HG02763 (cell line): ENCODE results near the gene CAPN12.
"Not testable (repeated sequence)": the region's sequence is repeated elsewhere in the genome, so short reads cannot be mapped to it uniquely, and the experiment has no call there.

Source experiments
- ATAC-seq: cut with Tn5 transposase; IDR thresholded peaks from one replicate; pipeline ENCODE4 v1.9.1; 2021; ENCODE audit warnings: mild to moderate bottlenecking, moderate library complexity; ENCODE audit not compliant: unreplicated experiment

CAPN12 gene

DNA sequence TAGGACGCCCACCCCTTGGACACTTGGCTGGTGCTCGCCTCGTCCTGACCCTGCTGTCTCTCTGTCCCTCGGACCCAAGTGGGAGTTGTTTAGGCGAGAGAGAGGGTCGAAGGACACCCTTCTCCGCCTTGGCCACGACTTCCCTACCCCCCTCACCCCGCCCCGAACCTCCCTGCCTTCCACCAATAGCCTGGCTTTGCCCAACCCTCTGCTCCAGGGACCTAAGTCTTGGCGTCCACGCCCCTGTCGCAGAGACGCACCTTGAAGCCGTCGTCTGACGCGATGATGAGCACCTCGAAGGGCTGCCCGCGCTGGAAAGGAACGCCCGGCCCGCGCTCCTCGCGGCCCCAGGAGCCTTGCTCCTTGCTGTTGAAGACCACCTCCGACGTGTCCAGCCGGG, 27.3 kb upstream of the CAPN12 start:
- not testable (repeated sequence) for ATAC-seq

DNA sequence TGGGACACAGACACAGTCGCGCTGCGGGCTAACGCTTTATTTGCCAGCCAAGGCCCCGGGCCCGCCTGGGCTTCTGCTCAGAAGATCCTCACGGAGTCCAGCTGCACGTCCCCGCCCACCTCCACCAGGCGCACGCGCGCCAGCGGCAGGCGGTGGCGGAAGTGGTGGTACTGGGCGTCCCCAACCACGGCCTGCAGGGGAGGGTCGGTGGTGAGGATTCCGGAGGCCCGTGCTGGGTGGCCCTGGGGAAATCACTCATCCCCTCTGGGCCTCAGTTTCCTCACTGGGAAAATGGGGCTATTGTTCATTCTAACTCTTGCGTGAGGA, 26.6 kb upstream of the CAPN12 start:
- ATAC-seq, result peak; percentile 59

DNA sequence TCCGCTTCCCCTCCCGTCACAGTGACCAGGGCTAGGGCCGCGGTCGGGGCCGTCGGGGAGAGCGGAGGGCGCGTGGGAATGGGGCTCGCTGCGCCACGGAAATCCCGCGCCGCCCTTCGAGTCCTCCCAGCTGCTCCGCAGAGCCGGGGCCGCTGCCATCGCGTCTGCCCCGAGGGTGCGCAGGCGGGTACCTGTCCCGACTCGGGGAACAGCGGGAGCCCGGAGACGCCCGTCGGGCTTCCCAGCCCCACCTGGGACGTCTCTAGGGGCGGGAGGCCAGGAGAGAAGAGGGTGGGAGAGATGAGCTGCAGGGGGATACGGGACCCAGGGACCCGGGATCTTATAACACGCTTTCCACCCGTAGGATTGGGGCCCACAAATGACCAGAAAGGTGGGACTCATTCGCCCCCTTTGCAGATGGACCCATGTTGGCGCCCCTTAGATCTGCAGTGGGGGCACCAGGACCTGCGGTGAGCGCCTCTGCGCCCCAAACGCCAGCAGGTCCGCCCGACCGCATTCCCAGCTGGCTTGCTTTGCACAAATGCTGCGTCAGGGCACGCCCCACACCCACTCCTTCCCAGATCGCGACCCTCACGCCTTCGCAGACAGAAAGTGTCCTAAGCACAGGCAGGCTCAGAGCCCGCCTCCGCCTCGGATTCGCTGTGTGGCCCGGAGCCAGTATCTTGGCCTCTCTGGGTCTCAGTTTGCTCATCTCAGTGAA, 26.1 kb upstream of the CAPN12 start:
- ATAC-seq, result peak; percentile 14

DNA sequence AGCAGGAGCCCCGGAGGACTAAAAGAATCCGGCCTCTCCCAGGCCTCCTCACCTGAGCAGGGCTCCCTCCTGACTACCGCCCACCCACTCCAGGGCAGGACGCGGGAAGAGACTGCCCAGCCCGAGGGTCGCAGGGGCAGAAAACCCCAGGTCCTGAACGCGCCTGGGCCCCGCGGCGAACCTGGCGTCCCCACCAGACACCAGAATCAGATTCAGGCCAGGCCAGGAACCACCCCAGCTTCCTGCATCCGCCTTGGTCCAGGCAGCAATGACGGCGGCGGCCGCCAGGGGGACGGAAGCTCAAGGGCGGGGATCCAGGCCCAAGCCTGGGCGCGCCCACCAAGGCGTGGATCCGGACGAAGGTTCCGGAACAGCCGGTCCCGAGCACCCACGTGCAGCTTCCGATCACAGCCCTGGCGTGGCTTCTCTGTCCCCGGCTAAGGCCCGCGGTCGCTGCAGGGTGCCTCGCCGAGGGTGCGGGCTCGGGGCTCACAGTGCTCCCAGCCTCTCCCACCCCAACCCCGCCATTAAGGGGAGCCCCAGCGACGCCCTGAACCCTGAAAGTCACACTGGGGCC, 25.4 kb upstream of the CAPN12 start:
- ATAC-seq, result no peak

DNA sequence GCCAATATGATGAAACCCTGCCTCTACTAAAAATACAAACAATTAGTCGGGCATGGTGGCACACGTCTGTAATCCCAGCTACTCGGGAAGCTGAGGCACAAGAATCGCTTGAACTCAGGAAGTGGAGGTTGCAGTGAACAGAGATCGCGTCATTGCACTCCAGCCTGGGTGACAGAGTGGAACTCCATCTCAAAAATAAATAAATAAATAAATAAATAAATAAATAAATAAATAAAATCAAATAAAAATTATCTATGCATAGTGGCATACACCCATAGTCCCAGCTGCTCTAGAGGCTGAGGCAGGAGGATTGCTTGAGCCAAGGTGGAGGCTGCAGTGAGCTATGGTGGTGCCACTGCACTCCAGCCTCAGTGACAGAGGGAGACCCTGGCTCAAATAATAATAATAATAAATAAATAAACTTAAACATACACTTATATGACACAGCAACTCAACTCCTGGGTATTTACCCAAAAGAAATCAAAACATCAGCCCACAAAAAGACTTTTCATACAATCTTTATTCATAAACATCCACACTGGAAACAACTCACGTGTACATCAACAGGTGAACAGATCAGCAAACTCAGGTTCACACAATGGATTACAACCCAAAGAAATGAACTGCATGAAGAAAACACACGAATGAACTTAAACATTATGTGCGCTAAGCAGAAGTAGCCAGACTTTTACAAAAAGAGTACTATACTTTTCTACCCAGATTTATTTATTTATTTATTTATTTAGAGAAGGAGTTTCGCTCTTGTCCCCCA, 22.2 kb upstream of the CAPN12 start:
- ATAC-seq, result no peak

DNA sequence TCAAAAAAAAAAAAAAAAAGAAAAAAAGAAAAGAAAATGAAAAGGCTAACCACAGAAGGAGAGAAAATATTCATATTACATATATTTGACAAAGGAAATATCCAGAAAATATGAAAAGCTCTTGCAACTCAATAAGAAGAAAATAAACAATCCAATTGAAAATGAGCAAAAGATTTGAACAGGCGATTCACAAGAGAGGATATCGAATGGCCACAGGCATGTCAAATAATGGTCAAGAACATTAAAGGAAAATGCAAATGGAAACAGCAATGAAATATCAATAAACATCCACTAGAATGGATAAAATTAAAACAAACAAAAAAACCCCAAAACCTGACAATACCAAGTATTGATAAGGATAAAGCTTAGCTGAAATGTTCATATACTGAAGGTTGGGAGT, 20.9 kb upstream of the CAPN12 start:
- ATAC-seq, result no peak

DNA sequence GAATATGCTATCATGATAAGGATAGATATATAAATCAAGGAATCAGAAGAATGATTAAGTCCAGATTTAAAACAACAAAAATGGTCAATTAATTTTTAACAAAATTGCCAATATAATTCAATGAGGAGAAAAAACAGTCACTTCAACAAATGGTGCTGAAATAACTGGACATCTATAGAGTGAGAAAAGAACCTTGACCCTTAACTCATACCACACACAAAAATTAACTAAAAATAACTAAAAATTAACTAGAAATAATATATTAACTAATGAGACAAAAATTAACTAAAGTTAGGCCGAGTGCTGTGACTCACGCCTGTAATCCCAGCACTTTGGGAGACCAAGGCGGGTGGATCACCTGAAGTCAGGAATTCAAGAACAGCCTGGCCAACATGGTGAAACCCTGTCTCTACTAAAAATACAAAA, 19.5 kb upstream of the CAPN12 start:
- no peak for ATAC-seq

DNA sequence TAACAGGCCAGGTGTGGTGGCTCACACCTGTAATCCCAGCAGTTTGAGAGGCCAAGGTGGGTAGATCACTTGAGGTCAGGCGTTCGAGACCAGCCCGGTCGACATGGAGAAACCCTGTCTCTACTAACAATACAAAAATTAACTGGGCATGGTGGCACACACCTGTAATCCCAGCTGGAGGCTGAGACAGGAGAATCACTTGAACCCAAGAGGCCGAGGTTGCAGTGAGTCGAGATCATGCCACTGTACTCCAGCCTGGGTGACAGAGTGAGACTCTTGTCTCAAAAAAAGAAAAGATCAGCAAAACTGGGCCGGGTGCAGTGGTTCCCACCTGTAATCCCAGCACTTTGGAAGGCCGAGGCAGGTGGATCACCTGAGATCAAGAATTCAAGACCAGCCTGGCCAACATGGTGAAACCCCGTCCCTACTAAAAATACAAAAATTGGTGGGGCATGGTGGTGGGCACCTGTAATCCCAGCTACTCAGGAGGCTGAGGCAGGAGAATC, 17.7 kb upstream of the CAPN12 start:
- ATAC-seq, result not testable (repeated sequence)

DNA sequence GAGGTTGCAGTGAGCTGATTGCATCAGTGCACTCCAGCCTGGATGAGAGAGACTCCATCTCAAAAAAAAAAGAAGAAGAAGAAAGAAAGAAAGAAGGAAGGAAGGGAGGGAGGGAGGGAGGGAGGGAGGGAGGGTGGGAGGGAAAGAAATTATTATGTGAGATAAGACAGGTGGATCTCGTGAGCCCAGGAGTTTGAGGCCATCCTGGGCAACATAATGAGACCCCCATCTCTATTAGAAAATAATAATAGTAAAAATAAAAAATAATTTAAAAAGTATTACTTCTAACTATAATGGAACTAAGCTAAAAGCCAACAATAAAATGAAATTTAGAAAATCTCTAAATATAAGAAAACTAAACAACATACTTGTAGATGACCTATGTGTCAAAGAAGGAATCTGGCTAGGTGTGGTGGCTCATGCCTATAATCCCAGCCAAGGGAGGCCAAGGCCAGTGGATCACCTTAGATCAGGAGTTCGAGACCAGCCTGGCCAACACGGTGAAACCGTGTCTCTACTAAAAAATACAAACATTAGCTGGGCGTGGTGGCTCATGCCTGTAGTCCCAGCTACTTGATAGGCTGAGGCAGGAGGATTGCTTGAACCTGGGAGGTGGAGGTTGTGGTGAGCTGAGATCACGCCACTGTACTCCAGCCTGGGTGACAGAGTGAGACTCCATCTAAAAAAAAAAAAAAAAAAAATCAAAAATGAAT, 16.7 kb upstream of the CAPN12 start:
- not testable (repeated sequence) for ATAC-seq

DNA sequence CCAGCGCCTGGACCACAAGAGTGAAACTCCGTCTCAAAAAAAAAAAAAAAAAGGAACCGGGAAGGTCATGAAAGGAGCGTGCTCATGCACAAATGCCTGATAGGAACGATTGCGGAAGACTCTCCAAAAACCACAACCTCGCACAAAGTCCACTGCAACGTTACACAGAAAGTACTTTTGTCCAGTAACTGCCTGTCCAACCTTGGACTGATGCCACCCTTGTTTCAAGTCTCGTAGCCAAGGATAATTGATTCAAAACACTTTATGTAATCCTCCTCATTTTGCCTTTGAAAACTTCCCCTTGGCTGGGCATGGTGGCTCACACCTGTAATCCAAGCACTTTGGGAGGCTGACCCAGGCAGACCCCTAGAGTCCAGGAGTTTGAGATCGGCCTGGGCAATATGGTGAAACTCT, 15.3 kb upstream of the CAPN12 start:
- ATAC-seq, result no peak

DNA sequence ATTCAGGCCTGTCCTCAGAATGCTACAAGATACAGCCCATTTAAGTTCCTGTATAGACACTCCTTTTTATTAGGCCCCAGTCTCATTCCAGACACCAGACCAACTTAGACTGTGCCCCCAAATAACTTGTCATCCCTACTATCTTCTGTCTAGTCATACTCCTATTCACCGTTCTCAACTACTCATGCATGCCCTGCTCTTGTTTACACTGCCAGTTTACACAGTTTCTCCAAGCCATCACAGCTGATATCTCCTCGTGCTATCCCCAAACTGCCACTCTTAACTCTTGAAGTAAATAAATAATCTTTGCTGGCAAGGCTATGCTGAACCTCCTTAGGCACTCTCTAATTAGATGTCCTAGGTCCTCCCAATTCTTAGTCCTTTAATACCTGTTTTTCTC, 9.9 kb upstream of the CAPN12 start:
- ATAC-seq, result not testable (repeated sequence)

DNA sequence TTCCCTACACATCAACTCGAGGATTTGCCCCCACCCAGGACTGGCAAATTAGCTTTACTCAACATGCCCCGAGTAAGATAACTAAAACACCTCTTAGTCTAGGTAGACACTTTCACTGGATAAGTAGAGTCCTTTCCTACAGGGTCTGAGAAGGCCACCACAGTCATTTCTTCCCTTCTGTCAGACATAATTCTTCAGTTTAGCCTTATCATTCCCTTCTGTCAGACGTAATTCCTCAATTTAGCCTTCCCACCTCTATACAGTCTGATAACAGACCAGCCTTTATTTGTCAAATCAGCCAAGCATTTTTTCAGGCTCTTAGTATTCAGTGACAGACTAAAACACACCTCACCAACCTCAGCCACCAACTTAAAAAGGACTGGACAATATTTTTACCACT, 9.5 kb upstream of the CAPN12 start:
- not testable (repeated sequence) for ATAC-seq

DNA sequence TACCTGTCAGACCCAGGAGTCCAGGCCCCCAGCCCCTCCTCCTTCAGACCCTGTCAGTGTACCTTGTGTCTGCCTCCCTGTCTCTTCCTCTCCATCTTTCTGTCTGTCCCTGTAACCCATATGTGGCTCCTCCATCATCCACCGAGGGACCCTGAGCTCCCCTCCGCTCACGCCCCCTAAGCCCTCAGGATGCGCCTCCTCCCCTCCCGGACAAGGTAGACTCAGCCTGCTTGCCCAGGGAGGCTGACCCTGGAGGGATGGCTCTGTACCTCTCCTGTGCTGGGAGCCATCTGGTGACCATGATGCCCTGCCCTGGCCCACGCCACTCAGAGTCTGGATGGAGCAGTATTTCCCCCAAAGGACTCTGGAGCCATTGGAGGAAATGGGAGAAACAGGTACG, 1.0 kb upstream of the CAPN12 start:
- no peak for ATAC-seq

DNA sequence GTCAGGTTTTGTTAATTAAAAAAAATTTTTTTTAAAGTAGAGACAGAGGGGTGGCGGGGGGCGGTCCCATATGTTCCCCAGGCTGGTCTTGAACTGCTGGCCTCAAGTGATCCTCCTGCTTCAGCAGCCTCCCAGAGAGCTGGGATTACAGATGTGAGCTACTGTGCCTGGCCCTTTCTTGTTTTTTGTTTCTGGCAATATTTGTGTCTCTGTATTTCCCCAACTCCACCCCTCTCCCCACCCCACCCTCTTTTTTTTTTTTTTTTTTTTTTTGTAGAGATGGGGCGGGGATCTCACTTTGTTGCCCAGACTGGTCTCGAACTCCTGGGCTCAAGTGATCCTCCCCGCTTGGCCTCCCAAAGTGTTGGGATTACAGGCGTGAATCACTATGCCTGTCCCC, 600 bp upstream of the CAPN12 start:
- ATAC-seq, result no peak

DNA sequence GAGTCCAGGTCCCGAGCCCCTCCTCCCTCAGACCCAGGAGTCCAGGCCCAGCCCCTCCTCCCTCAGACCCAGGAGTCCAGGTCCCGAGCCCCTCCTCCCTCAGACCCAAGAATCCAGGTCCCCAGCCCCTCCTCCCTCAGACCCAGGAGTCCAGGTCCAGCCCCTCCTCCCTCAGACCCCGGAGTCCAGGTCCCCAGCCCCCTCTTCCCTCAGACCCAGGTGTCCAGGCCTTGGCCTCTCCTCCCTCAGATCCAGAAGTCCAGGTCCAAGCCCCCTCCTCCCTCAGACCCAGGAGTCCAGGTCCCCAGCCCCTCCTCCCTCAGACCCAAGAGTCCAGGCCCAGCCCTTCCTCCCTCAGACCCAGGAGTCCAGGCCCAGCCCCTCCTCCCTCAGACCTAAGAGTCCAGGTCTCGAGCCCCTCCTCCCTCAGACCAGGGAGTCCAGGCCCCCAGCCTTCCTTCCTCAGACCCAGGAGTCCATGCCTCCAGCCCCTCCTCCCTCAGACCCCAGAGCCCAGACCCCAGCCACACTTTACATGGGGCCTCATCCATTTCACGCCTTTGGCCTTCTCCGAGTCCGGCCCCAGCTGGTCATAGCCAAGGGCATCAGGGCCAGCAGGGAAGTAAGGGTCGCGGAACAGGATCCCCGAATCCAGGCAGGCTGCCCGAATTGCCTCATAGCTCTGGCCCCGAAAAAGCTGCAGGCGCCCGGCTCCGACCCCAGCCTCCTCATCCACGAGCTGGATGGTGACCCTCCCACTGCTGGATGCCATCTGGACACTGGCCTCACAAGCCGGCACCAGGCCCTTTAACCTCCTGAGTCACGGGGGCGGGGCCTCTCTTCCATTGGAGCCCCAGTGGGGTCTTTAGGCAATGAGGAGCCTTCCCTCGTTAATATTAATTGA, 628 bp downstream of the CAPN12 start:
- no peak for ATAC-seq

DNA sequence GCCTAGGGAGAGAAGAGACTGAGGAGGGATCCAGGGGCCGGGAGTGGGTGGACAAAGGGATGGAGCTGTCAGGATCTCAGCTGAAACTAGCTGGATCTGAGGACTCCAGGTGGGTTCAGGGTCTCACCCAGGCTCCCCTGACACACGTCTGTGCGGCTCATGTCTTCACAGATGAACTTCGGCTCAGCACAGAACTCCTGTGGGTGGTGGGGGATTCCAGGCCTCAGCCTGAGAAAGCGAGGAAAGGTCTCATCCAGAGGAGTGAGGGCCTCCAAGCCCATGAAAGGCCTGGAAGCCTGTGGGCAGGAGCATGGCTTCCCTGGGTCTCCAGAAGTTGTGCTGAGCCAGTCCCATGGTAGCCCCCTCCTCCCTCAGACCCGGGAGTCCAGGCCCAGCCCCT, 1.4 kb downstream of the CAPN12 start:
- no peak for ATAC-seq

DNA sequence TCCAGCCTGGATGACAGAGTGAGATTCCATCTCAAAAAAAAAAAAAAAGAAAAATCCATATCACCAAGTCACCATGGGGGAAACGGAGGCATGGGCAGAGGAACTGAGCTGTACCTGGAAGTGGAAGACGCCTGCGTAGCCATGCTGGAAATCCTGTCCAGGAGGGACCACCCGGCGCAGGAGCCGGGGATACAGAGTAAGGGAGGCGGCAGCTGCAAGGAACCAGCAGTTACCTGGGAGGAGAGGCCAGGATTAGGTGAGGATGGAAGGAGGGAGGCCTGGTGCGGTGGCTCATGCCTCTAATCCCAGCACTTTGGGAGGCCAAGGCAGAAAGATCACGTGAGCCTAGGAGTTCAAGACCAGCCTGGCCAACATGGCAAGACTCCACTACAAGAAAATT, 2.0 kb downstream of the CAPN12 start:
- ATAC-seq, result no peak

DNA sequence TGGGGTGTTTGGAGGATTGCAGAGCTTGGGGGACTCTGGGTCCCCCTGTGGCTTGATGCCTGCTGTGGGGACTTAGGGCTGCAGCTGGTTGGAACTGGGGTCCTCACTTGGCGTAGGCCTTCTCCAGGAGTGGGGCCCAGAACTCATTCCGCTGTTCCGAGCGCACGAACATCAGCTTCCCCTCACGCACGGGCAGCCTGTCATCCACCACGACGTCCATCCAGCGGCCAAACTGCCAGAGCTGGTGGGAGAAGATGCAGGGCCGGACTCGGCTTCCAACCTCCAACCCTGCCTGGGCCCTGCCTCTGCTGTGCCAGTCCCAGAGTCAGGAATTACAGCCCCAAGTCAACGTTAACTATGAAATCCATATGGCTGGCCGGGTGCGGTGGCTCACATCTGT, 2.6 kb downstream of the CAPN12 start:
- no peak for ATAC-seq

DNA sequence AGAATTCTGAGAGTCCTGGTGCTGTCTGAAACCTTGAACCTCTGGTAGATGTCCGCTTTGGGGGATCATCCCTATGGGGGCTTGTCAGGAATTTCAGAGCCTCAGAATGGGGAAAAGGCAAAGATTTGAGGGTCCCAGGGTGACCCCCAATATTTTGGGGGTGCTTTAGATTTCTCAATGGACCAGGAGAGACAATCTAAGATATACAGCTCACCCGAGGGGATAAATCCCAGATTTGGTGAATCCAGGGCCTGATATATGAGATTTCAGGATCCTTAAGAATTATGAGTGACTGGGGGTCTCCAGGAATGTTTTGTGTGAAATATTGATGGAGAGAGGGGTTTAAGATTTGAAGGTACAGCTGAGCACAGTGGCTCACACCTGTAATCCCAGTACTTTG, 3.3 kb downstream of the CAPN12 start:
- no peak for ATAC-seq

DNA sequence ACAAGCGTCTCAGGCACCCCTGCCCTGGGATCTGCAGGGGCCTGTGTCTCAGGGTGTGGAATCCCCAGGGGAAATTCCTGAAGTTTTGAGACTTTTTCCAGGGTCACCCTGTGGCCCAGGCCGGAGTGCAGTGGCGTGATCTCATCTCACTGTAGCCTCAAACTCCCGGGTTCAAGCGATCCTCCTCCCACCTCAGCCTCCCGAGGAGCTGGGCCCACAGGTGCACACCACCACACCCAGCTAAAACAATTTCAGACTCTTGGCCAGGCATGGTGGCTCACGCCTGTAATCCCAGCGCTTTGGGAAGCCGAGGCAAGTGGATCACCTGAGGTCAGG, 4.0 kb downstream of the CAPN12 start:
- ATAC-seq, result no peak
